ENCODE data around the gene TMCC1.

DNA sequence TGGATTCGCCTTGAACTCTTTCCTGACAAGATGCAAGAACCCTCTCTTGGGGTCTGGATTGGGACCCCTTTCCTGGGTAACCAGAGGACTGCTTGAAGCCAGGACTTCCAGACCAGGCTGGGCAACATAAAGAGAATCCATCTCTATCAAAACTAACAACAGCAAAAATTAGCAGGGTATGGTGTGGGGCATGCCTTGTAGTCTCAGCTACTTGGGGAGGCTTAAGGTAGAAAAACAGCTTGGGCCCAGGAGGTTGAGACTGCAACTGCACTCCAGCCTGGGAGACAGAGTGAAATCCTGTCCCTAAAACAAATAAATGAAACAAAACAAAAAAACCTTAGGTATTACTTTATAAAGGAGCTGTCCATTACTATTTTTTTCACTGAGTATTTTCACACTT is 193.9 kb downstream of the TMCC1 start:
- TF ChIP-seq, protein P1, sequence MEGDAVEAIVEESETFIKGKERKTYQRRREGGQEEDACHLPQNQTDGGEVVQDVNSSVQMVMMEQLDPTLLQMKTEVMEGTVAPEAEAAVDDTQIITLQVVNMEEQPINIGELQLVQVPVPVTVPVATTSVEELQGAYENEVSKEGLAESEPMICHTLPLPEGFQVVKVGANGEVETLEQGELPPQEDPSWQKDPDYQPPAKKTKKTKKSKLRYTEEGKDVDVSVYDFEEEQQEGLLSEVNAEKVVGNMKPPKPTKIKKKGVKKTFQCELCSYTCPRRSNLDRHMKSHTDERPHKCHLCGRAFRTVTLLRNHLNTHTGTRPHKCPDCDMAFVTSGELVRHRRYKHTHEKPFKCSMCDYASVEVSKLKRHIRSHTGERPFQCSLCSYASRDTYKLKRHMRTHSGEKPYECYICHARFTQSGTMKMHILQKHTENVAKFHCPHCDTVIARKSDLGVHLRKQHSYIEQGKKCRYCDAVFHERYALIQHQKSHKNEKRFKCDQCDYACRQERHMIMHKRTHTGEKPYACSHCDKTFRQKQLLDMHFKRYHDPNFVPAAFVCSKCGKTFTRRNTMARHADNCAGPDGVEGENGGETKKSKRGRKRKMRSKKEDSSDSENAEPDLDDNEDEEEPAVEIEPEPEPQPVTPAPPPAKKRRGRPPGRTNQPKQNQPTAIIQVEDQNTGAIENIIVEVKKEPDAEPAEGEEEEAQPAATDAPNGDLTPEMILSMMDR (IDR thresholded peaks at IDR 0.05; ENCODE audit: low read depth, low read length, missing input control) = no peak
- TF ChIP-seq SP1 (IDR thresholded peaks at IDR 0.05) (no peak), TAF1 (conservative IDR thresholded peaks at IDR 0.05) (no peak), RAD21 (IDR thresholded peaks at IDR 0.05) (no peak), HNF4G (IDR thresholded peaks at IDR 0.05) (no peak)
- TF ChIP-seq, protein P2, sequence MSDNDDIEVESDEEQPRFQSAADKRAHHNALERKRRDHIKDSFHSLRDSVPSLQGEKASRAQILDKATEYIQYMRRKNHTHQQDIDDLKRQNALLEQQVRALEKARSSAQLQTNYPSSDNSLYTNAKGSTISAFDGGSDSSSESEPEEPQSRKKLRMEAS (IDR thresholded peaks at IDR 0.05) = no peak

Data from liver (tissue), 3 donors.